GM19397 (cell line): Measurements from ENCODE around the gene THSD4.
"Not testable (repeated sequence)": the region's sequence is repeated elsewhere in the genome, so short reads cannot be mapped to it uniquely, and the experiment has no call there.

Experiments used
- ATAC-seq: cut with Tn5 transposase; IDR thresholded peaks from one replicate; pipeline ENCODE4 v1.9.1; 2021; ENCODE audit warnings: mild to moderate bottlenecking, moderate library complexity; ENCODE audit not compliant: unreplicated experiment

Gene THSD4

GRCh38 chr15:71367737-71368136 is 252.5 kb downstream of the THSD4 start:
- ATAC-seq, result not testable (repeated sequence)

- ATAC-seq, result not testable (repeated sequence)
Observed at GRCh38 chr15:71372769-71373168, 257.5 kb downstream of the THSD4 start.

- no peak for ATAC-seq
Observed at GRCh38 chr15:71373917-71374316, 258.6 kb downstream of the THSD4 start.

GRCh38 chr15:71374607-71375352 is 259.5 kb downstream of the THSD4 start:
- no peak for ATAC-seq

- no peak for ATAC-seq
Observed at GRCh38 chr15:71375934-71376333, 260.7 kb downstream of the THSD4 start.

GRCh38 chr15:71379893-71380292 is 264.6 kb downstream of the THSD4 start:
- no peak for ATAC-seq

- ATAC-seq, result no peak
Observed at GRCh38 chr15:71380345-71380744, 265.1 kb downstream of the THSD4 start.

GRCh38 chr15:71384501-71384900 is 269.2 kb downstream of the THSD4 start:
- ATAC-seq, result no peak

- no peak for ATAC-seq
Observed at GRCh38 chr15:71385026-71385425, 269.8 kb downstream of the THSD4 start.

GRCh38 chr15:71385457-71385856 is 270.2 kb downstream of the THSD4 start:
- no peak for ATAC-seq

GRCh38 chr15:71386005-71386404 is 270.7 kb downstream of the THSD4 start:
- no peak for ATAC-seq

- ATAC-seq, result no peak
Observed at GRCh38 chr15:71386448-71387236, 271.4 kb downstream of the THSD4 start.

- ATAC-seq, result no peak
Observed at GRCh38 chr15:71387810-71388209, 272.5 kb downstream of the THSD4 start.

GRCh38 chr15:71390096-71390495 is 274.8 kb downstream of the THSD4 start:
- ATAC-seq, result no peak

GRCh38 chr15:71391421-71392088 is 276.3 kb downstream of the THSD4 start:
- ATAC-seq, result no peak

GRCh38 chr15:71392861-71393283 is 277.6 kb downstream of the THSD4 start:
- no peak for ATAC-seq

GRCh38 chr15:71393383-71393782 is 278.1 kb downstream of the THSD4 start:
- no peak for ATAC-seq

GRCh38 chr15:71396536-71397125 is 281.4 kb downstream of the THSD4 start:
- no peak for ATAC-seq

GRCh38 chr15:71397377-71397776 is 282.1 kb downstream of the THSD4 start:
- ATAC-seq, result no peak

GRCh38 chr15:71400294-71400693 is 285.0 kb downstream of the THSD4 start:
- no peak for ATAC-seq

GRCh38 chr15:71401728-71402127 is 286.5 kb downstream of the THSD4 start:
- ATAC-seq, result not testable (repeated sequence)
